GM15510 (cell line): Measurements from ENCODE around the gene PUS10.

Experiments used
- POLR2A ChIP-seq: IDR thresholded peaks from 3 replicates; pipeline ENCODE4 v1.6.1; 2011; ENCODE audit warnings: borderline replicate concordance; ENCODE audit not compliant: insufficient read length; ENCODE audit errors: extremely low read depth

Gene PUS10

DNA sequence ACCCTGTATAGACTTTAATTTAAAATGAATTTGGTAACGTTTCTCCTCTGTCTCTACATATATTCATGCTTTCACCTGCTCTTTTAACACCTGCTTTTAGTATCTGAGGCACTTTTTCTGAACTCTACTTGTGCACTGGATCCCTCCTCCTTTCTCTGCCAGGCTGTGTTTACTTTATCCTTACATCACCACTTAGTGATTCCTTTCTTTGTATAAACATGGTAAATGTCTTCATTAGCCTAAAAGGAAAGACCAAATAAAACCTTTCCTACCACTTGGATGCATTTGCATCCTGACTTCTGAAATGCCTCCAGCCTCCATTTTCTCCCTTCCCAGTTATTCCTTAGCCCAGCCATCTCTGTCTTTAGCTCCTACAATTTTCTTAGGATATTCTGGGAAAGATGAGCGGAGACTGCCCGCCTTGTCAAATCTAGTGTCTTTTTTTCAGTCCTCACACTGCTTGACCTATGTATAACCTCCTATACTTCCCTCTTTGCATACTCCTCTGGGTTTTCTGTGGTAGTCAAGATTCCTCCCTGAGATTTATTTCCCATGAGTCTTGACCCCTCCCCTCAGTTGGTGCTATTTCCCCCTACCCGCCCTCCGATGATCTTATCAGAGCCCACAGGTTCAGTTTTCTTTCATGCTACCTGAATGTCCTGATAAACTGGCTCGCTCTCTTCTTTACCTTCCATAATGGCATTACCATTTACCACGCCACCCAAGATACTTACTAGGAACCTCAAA lies 91.9 kb downstream of the PUS10 start:
- no peak for TF ChIP-seq POLR2A

DNA sequence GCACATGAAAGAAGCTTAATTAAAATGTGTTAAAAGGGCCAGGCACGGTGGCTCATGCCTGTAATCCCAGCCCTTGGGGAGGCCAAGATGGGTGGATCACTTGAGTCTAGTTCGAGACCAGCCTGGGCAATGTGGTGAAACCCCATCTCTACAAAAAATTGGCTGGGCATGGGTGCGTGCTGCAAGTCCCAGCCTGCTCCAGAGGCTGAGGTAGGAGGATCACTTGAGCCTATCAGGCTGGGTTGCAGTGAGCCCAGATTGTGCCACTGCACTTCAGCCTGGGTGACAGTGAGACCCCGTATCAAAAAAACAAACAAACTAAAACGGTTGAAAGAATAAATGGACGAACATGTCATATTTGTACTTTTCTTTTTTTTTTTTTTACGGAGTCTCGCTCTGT lies 110.7 kb downstream of the PUS10 start:
- no peak for TF ChIP-seq POLR2A

DNA sequence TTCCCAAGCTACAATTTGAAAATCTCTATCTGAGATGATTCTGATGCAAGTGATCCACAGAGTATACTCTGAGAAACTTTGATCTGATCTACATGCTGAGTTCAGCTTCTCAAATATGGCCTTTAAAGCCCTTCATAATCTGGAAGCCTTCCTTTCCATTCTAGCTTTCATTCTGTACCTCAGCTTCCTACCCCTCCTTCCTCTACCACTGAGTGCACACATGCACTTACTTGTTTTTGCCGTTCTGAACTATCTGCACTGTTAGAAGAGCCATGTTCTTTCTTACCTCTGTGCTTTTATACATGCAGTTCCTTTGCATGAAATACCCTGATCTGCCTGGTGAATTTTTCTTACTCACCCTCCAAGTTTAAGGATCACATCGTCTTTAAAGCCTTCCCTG lies 111.7 kb downstream of the PUS10 start:
- TF ChIP-seq POLR2A, result no peak

DNA sequence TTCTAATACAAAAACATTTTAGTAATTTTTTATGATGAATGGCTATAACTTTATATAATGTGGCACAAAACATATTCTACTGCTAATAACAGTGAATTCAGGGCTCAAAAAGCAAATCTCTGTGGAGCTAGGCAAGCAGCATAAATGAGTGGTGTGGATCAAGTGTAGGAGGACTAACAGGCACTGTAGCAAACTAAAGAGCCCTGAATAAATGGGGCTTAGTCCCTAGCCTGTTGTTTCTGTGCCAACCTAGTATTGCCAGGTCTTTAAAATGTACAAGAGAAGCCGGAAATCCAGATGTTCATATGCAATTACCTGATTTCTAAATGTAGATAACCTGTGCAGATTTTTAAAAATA lies 118.2 kb downstream of the PUS10 start:
- no peak for TF ChIP-seq POLR2A

DNA sequence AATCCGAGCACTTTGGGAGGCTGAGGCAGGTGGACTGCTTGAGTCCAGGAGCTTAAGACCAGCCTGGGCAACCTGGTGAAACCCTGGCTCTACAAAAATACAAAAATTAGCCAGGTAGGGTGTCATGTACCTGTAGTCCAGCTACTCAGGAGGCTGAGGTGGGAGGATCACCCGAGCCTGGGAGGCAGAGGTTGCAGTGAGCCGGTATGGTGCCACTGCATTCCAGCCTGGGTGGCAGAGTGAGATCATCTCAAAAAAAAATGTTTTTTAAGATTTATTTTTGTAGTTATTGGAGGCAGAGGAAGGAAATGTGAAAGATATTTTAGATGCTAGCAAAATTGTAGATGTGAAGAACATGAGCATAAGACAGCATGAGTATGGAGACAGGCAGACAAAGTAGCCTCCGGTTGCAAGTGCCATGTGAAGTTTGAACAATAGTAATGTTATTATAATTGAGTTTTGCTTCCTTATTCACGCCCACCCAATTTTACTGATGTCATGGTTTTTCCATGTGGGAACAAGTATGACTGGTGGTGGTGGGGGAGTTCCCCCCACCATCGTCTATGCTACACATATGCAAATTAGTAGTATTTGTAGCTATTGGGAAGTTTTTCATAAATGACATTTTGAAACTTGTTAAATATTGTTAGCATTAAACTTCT lies 118.7 kb downstream of the PUS10 start:
- no peak for TF ChIP-seq POLR2A

DNA sequence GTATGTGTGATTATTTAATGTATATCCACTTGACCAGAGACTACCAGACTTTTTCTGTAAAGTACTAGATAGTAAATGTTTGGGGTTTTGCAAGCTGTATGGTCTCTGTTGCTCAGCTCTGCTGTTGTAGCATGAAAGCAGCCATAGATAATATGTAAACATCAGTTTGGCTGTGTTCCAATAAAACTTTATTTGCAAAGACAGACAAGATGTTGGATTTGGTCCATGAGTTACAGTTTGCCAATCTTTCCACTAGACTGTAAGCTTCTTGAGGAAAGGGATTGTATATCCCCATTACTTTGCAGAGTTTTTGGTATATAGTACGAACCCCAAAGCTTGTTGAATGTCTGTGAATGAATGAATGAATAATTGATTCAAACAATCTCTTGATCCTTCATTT lies 119.5 kb downstream of the PUS10 start:
- TF ChIP-seq POLR2A, result no peak
